NCI-H748 (cell line): Measurements from ENCODE around the gene ECT2L.

Experiments used
- DNase-seq: peaks from one replicate; lab custom pipeline; 2025; ENCODE audit not compliant: unreplicated experiment; lab: John Stamatoyannopoulos, UW

The ECT2L gene

DNA sequence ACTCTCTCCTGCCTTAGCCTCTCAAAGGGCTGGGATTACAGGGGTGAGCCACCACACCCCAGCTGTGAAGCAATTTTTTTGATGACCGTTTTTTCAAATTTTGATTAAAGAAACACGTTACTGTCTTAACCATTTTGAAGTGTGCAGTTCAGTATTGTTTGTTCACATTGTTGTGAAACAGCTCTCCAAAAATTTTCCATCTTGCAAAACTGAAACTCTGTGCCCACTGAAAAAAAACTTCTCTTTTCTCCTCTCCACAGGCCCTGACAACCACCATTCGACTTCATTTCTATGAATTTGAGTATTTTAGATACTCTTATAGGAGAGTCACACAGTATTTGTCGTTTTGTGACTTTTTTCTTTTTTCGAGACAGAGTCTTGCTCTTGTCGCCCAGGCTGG, 53.9 kb downstream of the ECT2L start:
- DNase-seq = no peak

DNA sequence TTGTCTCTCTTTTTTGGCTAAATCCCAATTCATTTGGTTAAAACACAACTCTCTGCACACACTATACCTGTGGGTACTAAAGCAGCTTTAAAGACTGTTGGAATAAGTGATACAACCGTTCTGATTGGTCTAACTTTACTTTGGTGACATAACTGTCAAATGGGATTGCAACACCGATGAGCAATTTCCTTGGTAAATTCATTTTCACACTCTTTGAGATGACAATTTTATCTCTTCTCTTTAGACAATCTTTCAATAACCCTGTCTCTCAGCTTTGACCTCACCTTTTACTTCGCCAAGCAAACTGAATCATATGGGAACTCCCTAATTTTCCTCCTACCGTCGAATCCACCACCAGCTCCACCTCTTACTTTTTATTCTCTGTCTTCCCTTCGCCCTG, 60.8 kb downstream of the ECT2L start:
- no peak for DNase-seq

DNA sequence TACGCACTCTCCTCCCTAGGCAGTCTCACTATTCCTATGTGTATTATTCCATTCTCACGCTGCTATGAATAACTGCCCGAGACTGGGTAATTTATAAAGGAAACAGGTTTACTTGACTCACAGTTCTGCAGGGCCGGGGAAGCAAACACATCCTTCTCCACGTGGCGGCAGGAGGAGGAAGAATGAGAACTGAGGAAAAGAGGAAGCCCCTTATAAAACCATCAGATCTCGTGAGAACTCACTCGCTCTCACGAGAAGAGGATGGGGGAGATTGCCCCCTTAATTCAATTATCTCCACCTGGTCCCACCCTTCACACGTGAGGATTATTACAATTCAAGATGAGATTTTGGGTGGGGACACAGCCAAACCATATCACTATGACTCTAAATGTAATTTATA, 61.9 kb downstream of the ECT2L start:
- DNase-seq = no peak

DNA sequence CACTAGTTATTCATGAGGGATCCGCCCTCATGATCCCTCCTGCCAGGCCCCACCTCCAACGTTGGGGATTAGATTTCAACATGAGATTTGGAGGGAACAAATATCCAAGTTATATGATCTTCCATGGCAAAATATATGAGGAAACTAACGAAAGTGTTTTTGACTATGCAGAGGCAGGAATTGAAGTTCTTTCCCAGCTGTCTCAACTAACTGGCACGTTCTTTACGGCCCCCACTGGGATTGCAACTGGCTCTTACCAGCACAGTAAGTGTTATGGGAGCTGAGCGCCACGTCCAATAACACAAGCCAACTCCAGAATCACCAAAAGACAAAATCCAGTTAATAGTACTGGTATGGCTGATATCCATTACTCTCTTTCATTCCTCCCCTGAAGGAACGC, 66.6 kb downstream of the ECT2L start:
- no peak for DNase-seq

DNA sequence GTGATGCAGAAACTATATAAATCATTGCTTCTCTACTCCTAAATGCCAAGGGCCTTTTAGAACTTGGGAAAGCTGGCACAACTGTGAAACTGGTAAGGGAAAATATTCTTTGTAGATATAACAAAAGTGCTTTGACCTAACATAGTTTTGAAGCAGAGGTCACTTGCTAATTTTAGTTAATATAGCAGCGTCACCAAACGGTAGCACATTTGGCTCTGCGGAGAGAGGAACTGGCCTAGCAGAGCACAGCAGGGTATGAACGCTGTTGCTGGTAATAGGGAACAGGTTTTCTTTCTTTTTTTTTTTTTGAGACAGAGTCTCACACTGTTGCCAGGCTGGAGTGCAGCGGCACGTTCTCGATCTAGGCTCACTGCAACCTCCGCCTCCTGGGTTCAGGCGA, 67.4 kb downstream of the ECT2L start:
- DNase-seq = no peak

DNA sequence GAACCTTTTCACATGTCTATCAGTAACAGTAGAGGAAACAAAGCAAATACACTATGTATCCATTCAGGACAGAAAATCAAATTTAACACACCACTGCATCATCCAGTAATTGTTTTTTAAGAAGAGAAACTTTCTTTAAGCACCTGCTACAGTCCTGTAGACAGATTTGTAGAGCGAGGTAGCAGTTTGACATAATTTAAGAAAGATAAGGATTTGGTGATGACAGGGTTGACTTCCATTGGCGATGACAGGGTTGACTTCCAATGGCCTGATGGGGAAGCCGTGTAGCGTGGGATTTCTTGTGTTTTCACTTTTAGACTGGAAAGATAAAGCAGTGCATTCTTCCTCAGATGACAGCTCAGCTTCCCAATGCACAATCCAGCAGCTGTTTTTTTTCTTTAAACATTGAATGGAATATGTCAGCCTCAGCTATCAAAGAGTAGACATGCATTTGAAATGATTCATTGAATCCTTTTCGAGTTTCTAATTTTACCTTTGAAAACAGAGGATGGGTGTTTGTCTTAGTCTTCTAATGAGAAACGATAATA, 68.5 kb downstream of the ECT2L start:
- DNase-seq = no peak

DNA sequence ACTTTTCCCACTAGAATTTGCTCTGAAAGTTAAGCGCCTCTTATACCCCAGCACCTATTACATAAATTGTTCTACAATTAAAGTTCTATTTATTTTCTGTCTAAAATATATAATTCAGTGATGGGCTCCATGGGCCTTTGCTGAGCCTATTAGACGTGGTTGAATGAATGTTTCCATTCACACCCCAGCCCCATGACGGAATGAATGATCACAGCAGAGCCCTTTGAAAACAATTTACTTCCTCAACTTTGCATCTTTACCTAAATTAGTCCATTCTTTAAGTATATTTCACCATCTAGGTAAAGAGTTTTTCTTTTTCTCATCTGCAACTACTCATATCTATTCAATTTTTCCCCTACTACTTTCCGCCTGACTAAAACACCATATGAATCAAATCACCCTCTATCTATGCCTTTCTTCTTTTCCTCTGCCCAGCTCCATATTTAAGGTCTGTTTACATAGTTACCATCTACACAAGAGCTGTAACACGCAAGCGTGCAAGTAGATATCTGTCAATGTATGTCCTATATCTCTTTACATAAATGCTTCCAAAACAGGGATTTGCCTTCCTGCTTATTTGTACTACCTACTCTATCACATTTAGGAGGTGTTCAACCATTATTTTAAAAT, 69.7 kb downstream of the ECT2L start:
- no peak for DNase-seq

DNA sequence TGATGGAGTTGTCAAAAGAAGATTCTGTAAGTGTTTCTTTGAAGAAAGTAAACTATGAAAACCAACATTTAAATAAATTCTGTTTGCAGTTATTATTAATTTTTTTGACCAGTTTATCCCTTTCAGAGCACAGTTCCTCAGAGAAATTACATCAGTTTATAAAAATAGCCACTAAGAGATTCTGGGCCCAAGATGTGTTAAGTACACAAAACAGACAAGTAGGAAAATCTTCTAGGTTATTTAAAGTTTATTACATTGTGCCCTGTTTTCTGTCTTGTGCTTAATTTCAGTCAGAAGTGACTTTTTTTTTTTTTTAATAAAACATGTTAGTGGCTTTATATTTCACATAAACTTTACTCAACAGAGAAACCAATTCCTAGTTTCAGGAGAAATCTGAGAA, 72.3 kb downstream of the ECT2L start:
- no peak for DNase-seq

DNA sequence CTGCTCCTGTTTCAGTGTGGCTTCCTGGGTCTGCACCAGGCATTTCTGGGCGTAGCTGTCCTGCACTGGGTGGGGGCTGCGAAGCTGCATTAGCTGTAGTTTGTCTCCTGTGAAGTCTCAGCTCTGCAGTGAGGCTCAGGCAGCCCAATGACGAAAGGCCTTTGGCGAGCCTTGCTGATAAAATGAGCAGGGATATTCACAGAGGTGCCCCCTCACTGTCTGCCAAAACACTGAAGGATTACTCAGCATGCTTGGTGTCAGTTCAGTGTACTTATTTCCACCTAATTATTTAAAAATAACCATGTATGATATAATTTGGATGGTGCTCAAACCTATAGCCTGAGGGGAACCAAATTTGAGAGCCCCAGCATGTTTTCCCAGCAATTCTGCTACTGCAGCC, 73.5 kb downstream of the ECT2L start:
- DNase-seq = no peak

DNA sequence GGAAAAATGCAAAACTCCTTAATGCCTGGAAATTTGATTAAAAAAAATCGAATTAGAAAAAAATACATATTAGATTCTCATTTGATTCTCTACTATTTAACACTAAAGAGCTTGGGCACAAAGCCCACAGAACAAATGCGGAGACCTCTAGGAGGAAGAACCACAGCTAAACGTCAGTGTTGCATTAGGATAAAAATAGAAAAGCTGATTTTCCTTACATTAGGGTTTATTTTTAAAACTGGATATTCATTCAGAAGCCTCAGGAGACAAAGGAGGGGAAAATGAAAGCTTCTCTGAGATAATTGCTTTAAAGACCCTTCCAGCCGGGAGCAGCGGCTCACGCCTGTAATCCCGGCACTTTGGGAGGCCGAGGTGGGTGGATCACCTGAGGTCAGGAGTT, 77.3 kb downstream of the ECT2L start:
- peak; percentile 21 for DNase-seq

DNA sequence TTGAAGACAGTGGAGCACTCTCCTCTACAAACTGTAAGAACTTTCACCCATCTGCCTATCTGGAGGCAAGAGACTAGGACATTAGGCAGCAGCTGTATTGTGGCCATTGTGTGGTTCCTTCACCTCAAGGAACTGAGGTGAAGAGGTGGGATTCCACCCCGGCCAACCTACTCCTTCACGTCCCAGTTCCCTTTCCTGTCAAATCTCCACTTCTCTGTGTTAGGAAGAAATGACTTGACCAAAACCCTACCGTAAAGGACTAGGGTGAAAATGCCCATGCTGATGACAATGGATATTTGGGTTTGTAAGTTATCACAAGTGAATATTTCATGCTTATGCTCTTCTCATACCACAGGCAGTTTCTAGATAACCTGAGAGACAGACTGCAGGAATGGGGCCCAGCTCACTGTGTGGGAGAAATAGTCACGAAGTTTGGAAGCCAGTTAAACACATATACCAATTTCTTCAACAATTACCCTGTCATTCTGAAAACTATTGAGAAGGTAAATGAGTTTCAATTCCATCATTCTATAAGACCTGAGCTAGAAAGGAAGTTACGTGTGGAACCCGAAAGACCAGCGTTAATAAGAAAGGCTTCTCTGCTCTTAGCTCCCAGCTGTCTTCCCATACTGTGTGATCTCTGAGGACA, 86.6 kb downstream of the ECT2L start:
- no peak for DNase-seq

DNA sequence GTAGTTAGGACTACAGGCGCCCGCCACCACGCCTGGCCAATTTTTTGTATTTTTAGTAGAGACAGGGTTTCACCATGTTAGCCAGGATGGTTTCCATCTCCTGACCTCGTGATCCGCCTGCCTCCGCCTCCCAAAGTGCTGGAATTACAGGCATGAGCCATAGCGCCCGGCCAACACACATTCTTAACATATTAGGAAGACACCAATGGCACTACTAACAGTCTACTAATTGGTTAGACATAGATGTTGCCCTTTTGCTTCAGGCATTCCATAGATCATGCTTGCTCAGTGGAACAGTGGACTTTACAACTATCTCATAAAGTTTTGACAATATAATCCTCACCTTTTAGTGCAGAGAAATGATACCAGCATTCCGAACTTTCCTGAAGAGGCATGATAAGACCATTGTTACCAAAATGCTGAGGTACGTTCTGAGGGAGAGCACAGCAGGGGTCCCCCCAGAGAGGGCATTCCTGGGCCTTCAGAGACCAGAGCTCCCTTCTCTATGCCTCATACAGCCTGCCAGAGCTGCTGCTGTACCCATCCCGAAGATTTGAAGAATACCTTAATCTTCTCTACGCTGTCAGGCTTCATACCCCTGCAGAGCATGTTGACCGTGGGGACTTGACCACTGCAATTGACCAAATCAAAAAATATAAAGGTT, 89.4 kb downstream of the ECT2L start:
- no peak for DNase-seq

DNA sequence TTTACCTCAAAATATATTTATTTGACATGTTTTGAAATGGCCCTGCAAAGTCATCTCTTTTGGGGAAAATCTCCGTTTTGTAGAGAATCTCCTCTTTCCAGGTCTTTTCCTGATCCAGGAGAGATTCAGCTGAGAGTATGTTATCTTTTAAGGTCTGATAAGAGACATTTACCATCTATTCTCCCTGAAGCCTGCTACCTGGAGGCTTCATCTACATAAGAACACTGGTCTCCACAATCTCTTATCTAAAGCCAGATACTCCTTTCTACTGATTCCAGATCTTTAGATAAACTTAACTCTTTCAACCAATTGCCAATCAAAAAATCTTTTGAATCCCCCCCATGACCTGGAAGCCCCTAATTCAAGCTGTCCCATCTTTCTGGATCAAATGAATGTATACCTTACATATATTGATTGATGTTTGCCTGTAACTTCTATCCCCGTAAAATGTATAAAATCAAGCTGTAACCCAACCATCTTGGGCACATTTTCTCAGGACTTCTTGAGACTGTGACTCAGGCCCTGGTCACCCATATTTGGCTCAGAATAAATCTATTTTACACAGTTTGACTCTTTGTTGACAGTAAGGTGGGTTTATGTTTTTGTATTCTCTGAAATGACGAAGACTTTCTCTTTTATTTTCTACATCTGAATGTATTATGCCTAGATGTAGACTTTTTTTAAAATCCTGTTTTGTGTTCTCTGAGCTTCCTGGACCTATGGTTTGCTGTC, 95.5 kb downstream of the ECT2L start:
- DNase-seq = no peak

DNA sequence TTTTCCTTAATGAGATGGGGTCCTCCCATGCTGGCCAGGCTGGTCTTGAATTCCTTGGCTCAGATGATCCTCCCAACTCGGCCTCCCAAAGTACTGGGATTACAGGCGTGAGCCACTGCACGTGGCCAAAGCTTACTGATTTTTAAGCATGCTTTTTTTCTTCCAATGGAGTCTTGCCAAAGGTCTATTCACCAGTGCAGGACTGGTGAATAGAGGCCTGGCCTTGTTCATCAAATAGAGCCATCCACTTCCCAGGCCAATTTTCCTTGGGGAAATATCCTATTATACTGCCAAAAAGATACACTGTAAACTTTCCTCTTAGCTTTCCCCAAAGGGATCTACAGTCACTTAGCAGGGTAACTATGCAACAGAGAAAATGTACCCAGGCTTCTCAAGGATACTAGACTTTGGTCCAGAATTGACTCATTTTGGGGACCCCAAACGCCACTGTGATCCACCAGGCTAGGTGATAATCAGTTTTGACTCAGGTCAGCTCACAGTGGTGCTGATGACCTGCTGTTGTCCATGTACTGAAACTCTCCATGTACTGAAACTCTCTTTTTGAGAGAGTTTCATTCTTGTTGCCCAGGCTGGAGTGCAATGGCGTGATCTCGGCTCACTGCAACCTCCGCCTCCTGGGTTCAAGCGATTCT, 100.3 kb downstream of the ECT2L start:
- DNase-seq = no peak

DNA sequence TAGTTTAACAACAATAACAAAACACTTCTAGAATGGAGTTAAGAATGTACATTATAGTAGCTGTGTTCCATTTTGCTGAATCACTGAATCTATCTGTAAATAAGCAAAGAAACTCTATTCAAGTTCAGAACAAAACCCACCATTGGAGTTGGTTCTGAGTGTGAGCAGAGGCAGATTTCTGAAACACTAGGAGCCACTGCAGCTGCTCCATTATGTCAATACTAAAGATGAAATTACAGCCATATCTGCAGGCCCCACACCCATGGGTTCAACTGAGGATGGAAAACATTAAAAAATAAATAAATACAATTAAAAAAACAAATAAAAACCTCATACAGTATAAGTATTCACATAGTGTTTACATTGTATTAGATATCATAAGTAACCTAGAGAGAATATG, 101.1 kb downstream of the ECT2L start:
- no peak for DNase-seq

DNA sequence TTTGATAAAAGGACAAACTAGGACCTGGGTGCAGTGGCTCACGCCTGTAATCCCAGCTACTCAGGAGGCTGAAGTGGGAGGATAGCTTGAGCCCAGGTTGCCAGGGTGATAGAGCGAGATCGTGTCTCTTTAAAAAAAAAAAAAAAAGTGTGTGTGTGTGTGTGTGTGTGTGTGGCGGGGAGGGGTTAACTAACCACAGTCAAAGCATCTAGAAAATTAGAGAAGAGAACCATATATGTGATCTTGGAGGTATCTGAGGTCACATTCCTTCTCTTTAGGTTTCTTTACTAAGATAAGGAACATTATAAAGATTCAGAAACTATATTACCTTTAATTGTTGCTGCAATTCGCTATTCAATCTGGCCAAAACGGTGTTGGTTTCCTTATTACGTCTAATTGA, 111.3 kb downstream of the ECT2L start:
- no peak for DNase-seq

DNA sequence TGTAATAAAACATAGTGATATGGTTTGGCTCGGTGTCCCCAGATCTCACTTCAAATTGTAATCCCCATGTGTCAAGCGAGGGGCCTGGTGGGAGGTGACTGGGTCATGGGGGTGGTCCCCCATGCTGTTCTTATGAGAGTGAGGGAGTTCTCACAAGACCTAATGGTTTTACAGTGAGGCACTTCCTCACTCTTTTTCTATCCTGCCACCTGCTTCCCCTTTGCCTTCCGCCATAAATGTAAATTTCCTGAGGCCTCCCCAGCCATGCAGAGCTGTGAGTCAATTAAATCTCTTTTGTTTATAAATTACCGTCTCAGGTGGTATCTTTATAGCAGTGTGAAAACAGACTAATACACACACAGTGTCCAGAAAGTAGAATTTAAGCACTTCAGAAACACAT, 113.6 kb downstream of the ECT2L start:
- DNase-seq = no peak

DNA sequence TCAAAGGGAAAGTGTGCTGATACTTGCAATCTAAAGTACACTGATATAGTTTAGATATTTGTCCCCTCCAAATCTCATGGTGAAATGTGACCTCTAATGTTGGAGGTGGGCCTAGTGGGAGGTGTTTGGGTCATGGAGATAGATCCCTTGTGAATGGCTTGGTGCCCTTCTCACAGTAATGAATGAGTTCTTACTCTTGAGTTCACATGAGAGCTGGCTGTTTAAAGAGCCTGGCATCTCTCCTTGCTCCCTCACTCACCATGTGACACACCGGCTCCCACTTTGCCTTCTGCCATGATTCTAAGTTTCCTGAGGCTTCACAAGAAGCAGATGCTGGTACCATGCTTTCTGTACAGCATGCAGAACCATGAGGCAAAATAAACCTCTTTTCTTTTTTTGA, 114.1 kb downstream of the ECT2L start:
- DNase-seq = no peak

DNA sequence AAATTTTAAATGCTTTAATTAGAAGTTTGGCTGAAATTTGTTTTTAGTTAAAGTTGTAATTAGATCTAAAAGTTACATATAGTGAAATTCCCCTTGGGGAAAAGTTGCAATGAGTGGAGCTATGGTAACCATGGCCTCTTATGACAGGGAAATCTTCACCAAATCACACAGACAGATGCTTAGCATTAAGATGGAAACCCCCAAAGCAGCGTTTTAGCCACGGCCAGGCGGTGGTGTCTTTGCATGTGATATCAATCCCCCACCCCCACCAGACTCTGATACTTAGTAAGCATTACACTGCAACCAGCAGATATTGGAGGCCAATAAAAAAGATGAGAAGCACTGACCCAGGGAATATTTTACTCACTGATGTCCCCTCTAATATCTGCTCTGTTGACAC, 116.4 kb downstream of the ECT2L start:
- DNase-seq = no peak

DNA sequence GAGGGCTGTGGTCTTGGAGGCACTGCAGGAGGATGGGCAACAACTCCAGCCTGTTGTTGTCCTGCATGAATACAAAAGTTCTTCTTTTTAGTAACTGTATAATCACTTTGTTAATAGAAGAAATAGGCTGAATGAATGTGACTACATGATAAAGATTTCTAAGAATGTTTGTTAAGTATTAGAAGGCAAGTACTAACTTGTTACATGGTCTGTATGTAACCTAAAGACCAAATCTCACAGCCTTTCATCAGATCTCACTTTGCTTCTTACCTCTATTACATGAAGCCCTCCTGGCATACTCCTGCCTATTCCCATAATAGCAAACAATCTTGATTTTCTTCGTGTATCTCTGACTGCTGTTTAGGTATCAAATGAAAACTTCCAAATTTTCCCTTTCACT, 118.8 kb downstream of the ECT2L start:
- no peak for DNase-seq

DNA sequence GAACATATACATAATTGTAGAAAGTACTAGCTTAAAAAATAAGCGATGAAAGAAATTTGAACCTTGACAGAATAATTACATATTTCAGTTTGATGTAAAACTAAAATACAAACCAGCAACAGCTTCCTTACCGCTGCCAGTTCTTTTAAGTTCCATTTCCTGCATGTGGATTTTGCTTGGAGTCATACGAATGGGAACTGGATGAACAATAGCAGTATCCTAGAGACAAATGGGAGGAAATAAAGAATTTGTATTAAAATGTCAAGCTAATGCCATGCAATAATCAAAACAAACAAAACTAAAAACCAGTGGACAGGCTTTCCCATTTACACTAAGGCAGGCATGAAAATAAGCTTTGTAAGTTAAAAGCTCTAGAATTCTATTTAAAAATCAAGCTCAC, 125.0 kb downstream of the ECT2L start:
- DNase-seq = no peak
